ENCODE data around the gene MPG.

Gene MPG

DNA sequence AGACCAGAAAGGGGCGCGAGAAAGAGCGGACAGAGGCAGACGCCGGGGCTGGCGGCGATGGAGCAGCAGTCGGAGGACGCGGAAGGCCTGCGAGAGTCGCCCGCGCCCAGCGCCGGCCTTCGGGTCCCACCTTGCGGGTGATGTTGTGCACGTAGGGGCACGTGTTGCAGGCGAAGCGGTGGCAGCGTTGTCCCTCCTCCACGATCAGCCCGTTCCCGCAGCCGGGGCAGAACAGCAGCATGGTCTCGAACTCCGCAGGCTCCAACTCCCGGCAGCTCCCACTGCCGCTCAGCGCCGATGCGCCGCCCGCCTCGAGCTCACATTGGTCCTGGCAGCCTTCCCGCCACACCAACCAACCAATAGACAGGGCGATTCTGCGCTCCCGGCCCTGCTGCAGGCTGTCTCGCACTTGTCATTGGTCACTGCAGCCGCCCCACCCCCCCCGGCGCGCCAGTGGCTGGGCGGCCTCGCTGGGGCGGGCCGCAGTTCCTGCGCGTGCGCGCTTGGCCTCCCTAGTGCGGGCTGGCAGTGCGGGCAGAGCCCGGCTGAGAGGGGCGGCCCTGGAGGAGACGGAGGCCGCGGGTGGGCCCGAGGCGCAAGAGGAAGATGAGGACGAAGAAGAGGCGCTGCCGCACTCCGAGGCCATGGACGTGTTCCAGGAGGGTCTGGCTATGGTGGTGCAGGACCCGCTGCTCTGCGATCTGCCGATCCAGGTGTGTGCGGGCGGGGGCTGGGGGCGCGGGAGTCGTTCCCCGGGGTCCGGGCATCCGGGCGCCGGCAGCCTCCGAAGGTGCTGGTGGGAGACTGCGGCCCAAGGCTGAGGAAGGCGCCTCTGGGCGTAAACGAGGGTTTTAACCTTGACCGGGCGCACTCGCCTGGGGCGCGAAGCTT lies 24.4 kb upstream of the MPG start, which contains the start of the genes POLR3K and SNRNP25:
Gene POLR3K, minus strand, starts transcription at position 263 of the 891 bp plus-strand sequence. Its CDS starts 22 bp downstream, at position 241.
Gene SNRNP25, plus strand, starts transcription at position 483 of the 891 bp plus-strand sequence. Its CDS starts 189 bp downstream, at position 672.
- DNase-seq: peak; percentile 97

DNA sequence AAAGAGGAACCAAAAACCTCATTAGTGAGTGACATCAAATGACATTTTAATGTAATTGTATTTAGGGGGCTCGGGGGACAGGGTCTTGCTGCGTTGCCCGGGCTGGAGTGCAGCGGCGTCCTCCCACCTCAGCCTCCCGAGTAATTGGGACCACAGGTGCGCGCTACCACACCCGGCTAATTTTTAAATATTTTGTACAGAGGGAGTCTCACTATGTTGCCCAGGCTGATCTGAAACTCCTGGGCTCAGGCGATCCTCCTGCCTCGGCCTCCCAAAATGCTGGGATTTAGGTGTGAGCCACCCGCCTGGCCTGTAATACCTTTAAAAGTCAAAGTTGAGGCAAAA lies 23.8 kb upstream of the MPG start:
- no peak for DNase-seq

DNA sequence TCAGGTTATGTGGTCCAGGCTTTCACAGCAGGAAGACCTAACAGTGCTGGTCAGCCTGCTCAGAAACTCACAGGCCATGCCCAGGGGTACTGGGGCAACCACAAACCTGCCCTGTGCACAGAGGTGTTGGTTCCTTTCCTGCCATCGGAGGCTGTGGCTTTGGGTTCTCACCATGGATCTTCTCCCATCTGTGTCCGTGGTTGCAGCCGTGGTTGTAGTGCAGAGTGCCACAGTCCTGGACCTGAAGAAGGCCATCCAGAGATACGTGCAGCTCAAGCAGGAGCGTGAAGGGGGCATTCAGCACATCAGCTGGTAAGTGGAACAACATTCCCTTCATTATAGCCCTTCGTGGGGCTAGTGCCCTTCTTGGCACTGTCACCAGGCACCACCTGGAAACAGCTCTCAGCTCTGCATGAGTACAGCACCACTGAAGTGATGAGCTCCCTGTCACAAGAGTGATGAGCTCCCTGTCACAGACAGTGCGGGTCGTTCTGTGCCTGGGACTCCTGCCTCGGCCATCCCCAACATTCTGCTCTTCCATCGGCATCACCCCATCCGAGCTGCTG lies 22.4 kb upstream of the MPG start:
- no peak for DNase-seq

DNA sequence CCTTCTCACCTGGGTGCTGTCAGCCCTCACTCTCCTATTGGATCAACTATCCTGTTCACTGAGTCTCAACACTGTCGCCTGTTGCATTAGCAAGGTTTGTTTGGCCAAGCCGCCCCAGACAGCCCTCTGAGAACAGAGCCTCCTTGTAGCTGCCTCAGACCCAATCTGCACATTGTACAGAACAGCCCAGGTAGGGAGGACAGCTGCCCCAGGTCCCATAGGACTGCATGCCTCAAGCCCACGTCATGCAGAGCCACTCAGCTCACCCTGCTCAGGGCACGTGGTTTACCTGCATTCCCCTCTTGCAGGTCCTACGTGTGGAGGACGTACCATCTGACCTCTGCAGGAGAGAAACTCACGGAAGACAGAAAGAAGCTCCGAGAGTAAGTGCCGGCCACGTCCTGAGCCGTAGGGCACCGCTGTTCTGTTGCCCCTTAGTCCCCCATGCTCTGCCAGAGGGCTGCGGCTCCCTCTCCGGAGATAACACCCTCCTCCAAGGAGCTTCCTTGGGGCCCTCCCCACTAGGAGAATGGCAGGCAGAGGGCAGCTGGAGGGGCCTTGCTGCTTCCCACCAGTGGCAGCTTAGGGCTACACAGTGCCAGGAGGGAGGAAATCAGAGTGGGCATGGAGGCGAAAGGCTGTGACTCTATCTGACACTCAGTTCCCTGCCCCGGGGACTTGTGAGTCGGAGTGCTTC lies 21.6 kb upstream of the MPG start:
- no peak for DNase-seq

DNA sequence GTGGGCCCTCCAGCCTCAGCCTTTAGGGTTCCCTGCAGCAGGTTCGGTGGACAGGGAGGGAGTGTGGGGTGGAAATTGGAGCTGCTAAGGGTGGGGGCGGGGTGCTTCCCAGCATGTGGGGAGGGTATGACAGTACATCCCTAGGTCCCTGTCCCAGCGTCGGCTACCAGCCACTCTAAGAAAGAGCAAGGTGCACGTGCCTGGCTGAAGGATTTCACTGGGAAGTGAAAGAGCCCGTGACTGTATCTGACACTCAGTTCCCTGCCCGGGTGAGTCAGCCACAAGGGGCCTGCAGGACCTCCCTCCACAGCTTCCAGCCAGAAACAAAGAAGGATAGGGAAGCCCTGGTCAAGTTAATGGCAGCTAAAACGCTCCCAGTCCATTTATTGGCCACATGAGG lies 20.3 kb upstream of the MPG start:
- DNase-seq: no peak

DNA sequence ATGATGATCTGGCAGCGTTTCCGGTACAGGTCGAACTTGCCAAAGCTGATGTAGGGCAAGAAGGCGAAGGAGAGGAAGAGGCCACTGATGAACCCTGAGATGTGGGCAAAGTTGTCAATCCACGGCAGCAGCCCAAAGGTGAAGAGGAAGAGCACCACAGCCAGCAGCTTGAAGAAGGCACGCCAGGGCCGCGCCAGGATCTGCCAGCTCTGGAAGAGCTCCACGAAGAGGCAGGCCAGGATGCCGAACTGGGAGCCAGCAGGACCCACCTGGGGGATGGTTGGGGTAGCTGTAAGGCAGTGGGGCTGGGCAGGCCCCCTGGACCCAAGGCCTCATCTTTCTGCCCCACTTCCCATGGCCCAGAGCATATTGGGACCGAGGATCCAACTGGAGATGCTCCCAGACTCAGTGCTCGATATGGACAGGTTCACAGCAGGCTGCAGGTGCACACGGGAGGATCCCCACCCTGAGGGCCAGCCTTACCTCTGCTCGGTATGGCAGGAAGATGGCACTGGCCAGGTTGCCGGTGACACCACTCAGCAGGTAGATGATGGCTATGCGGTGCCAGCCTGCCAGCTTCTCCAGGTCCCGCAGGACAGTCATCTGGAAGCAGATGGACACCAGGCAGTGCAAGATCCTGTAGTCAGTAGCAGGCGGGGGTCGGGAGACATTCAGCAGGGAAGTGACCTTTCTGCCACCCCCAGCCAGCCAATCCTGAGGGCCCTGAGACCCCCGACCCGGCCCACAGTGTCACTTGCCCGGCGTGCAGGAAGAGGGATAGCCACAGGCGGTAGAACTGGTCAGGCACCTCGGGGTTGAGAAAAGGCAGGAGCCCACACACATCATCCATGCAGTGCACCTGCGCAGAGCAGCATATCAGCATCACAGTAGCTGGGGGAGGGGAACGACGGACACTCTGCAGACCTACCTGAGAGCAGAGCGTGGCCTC lies 19.3 kb upstream of the MPG start:
- no peak for DNase-seq

DNA sequence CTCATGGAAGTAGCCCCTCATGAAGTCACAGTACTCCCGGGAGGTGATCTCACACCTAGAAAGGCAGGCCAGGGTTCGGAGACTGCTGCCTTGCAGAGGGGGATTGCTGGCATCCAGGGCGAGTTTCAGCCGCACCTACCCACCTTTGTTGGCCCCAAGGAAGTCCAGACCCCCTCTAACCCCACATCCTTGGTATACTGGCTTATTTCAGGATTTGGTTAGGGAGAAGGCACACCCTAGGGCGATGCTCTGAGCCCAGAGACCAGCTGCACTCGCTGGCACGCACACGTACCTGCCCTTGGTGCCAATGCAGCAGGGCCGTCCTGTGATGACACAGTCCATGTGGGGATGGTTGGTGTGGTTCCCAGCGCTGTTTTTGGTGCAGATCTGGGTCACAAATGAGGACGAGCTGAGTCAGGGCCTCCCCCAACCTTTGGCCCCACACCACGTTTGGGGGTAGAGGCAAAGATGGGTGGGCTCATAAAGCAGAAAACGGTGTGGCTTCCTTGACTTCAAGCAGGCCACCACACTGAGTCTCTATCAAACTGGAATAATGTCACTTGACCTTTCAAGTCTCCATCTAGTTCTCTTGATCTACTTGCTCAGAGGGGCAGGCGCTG lies 18.5 kb upstream of the MPG start:
- no peak for DNase-seq

DNA sequence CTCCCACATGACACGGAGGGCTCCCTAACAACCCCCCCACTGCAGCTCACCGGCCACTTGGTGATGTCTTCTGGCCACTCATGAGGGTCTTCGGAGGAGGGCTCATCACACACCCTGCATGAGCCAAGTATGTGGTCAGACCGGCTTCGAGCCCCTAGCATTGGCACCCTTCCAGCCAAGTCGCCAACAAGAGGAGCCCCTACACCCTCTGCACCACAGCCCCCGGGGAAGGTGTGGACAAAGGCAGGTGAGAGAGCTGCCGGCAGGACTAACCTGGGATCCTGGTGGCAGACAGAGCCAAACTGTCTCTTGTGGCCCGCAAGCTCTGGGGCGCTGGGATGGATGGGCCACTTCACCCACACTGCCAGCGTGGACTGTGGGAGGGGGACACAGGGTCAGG lies 17.9 kb upstream of the MPG start:
- no peak for DNase-seq

DNA sequence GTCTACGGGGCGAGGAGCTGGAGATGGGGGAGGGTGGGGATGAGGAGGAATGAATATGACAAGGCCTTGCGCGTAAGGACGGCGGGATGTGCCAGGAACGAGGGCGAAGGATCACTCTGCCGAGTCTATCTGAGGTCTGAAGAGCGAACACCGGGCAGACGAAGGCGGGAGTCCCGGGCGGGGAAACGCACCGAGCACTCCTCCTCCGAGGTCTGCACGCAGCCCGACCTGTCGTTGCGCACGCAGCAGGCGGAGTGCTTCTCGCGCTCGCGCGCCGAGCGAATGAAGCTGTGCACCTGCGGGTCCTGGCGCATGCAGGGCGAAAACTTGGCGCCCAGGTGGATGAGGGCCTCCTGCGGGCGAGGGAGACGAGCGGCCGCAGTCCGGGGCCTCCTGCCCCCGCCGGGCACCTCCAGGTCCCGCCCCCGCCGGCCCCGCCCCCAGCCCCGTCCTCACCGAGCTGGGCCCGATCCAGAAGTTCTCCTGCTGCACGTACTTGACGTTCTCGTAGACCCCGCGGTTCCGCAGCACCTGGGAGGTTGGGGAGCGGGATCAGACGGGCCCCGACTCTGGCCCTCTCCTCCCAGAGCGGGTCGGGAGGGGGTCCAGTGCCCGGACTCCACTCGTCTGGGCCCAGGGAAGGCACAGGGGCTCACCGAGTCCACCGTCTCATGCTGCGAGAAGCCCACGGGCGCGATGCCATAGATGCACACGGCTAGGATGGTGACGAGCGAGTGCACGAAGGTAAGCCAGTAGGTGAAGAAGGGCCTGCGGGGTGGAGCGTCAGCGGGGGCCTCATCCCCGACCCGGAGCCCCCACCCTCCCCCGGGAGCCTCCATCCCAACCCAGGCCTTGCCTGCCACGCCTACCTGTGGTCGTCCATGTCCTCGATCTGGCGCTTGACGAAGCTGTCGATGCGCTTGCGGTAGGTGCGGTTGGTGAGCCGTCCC lies 16.8 kb upstream of the MPG start:
- no peak for DNase-seq

DNA sequence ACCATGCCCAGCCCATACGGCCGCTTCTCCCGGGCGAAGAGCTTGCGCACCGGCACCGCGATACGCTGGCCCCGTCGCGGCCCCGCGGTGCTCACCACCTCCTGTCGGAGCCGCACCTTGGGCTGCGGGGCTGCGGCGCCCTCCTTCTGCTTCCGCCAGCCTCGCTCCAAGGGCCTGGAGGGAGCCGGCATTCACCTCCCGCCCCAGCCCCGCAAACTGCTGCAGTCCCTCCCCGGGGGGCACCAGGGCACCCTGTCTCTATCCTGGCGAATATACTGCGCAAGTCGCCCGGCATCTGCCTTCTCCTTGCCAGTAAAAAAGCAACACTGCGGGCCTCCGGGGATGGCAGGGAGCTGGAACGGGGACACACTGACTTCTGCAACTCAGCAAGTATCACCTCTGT lies 16.1 kb upstream of the MPG start:
- no peak for DNase-seq

DNA sequence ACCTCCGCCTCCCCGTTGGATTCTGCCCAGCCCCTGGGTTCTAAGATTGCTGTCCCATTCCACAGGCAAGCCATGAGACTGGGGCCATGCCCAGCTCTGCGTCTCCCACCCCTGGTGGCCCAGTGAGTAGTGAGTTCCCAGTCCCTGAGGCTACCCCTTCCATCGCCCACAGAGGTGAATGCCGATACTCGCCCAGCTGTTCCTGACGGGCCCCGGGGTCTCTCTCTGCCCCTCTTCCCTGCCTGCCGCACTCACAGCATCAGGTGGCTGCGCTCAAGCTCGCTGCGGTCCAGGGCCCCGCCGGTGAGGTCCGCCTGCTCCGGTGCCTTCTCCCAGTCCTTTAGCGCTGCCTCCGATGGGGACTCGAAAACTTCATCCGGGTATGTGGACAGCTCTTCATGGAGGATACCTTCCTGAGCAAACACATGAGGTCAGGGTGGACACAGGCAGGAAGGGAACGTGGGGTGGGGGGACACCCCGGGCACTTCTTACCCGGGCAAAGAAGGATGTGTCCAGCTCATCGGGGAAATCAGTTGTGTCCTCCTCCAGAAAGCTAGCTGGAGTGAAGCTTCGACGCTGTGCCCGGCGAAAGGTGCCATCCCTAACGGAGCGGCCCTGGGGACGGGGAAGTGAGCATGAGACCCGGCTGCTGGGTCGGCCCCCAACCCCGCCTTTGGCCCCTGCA lies 15.6 kb upstream of the MPG start:
- no peak for DNase-seq

DNA sequence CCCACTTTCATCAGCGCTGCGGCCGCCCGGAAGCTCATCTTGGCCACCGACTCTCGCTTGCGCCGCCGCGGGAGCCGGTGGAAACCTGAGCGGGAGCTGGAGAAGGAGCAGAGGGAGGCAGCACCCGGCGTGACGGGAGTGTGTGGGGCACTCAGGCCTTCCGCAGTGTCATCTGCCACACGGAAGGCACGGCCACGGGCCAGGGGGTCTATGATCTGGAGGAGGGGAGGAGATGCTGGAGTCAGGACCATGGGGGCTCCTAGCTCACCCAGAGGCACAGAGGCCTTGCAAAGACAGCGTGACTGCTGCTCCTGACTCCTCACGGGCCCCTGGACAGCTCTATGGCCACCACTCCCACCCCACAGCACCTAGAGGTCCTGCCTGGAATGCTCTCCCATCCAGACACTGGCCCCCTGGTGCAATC lies 15.0 kb upstream of the MPG start:
- DNase-seq: no peak

DNA sequence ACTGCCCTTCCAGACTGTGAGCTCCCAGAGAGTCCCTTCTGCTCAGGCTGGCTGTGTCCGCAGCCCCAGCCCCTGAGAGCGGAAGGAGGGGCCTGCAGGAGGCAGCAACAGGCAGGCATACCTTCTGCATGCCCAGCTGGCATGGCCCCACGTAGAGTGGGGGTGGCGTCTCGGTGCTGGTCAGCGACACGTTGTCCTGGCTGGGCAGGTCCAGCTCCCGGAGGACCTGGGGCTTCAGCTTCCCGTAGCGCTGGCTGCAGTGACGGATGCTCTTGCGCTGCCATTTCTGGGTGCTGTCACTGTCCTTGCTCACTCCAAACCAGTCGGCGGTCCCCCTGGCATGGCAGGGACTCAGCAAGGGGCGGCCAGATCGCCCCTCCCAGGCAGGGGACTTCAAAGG lies 14.6 kb upstream of the MPG start:
- DNase-seq: no peak

DNA sequence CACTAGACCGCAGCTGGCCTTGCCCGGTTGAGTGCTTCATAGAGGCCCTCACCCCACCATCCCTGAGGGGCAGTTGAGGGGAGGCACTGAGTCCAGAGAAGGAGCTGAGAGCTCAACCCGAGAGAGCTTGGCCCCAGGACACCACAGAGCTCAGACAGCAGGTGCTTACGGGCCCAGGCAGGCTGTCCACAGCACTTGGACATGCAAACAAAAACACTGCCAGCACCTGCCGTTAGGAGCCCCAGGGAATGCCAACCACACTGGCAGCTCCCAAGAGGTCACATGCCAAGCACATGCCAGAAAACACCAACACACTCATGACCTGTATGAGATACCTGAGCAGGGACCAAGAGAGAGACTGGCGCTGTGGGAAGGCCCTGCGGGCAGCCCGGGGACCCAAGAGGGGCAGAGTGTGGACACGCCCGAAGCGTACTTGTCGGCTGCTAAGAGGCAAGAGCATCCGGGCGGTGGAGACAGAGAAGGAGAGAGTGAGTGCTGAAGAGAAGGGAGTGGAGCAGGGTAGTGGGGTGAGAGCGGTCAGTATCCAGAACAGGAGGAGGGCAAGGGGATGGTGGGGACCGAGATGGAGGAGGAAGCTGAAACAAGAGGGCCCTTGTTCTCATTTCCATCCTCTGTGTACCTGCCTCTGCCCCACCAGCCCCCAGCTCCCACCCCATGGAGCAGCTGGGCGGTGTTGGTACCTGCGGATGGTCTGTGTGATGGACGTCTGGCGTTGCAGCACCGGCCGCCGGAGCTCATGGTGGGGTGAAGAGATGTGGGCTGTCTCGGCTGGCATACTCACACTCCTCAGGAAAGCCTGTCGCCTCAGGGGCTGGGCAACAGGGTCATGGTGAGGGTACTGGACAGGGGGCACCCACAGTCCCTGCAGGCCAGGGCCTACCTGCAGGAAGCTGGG lies 13.8 kb upstream of the MPG start:
- DNase-seq: no peak

DNA sequence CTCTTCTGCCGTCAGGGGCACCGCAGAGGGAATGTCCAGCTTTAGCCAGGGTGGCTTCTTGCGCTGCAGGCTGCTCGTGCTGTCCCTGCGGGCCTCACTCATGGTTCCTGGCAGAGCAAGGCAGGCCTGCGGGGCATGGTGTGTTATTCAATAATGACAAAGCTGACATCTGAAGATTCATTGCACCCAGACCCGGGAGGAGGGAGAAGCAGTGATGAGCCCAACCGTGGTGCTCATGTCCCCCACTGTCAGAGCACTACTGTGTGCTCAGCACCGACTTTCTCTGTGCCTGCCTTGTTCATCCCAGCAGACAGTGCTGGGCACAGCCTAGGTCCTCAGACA lies 13.1 kb upstream of the MPG start:
- no peak for DNase-seq

DNA sequence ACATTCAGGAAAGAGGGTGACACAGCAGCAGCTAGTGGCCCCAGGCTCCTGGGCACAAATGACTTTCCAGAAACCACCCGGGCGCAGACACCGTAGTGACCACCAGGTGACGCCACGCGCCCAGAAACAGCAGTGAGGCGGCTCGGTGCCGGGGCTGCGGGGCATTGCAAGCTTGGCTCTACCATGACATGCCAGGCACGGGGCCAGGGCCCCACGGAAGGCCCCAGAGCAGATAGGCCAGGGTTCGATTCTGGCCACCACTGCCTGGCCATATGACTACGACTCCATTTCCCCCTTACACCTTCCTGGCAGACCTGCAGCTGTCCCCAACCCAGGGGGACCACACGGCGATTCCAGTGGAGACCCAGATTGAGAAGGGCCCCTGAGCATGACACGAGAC lies 12.3 kb upstream of the MPG start:
- peak; percentile 79 for DNase-seq

DNA sequence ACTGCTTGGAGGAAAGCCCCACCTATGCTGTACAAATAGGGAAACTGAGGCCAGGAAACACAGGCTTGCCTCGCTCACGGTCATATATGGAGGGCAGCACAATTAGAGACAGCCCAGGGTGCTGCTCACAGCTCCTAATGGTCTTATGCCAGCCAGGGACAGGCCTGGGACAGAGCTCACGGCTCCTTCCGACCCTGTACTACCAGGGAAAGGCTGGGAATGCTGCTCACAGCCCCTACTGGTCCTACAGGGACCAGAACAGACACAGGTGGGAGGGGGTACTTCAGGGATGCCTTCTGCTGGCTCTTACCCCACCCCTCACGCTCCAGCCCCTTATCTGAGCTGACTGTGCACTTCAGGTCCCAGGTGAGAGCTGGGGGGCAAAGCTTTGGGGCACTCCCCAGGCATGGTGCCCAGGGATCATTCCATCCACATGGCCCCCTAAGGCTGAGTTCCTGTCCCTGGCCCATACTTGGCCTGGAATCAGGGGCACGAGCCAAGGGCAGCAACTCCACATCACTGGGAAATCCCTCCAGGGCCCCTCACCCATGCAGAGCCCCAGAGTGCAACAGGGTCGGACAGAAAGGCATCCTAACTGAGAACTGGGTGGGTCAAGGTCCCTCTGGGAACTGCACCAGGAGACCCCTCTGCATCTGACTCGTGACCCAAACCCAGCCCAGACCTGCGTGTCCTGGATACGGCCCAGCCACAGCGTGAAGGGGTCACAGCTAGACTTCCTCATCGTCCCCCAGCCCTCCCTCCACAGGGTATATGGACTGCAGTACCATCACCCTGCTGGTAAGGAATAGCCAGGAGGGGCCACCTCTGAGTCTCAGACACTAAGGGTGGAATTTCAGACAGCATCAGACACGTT lies 11.5 kb upstream of the MPG start:
- DNase-seq: no peak

DNA sequence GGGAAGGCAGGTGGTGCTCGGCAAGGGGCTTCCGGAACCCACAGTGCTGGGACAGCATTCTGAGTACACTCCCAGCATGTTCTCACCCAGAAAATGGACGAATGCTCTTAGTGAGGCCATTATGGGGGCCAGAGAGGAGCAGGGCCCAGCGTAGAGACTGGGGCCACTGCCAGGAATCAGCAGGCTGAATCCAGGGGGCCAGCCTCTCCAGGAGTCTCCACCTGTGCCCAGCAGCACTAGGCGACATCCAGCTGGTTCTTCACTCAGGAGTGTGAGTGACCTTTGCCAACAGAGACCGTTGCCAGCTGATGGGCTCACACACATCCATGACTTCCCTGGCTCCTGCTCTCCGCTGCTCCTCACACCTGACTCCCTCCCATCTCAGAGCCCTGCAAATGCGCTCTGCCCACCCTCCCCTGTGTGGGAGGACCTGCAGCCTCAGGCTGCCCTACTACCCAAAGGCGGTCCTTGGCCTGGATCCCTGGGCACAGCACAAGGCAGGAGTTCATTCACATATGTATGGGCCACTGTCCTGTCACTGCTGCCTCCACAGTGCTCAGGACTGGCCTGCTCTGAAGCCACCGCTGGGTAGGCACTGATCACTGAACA lies 10.7 kb upstream of the MPG start:
- no peak for DNase-seq
